ENCODE results near the gene HNF4A.

HNF4A gene

GRCh38 chr20:44426879-44427790 lies 71.6 kb downstream of the HNF4A start:
- DNase-seq (ENCODE audit: low spot score) = no peak

GRCh38 chr20:44427804-44428173 lies 72.3 kb downstream of the HNF4A start:
- DNase-seq (ENCODE audit: low spot score) = no peak

- no peak for DNase-seq (ENCODE audit: low spot score)
Observed at GRCh38 chr20:44428174-44429016, 72.9 kb downstream of the HNF4A start.

GRCh38 chr20:44429017-44429339 lies 73.5 kb downstream of the HNF4A start:
- no peak for DNase-seq (ENCODE audit: low spot score)

- no peak for DNase-seq (ENCODE audit: low spot score)
Observed at GRCh38 chr20:44429419-44430269, 74.1 kb downstream of the HNF4A start.

- DNase-seq (ENCODE audit: low spot score) = no peak
Observed at GRCh38 chr20:44430270-44431065, 75.0 kb downstream of the HNF4A start.

- DNase-seq (ENCODE audit: low spot score) = no peak
Observed at GRCh38 chr20:44431118-44431501, 75.6 kb downstream of the HNF4A start.

GRCh38 chr20:44431502-44432234 lies 76.2 kb downstream of the HNF4A start:
- DNase-seq (ENCODE audit: low spot score) = no peak

- DNase-seq (ENCODE audit: low spot score) = no peak
Observed at GRCh38 chr20:44432618-44433577, 77.4 kb downstream of the HNF4A start.

GRCh38 chr20:44433751-44434538 lies 78.4 kb downstream of the HNF4A start:
- DNase-seq (ENCODE audit: low spot score) = no peak

- DNase-seq (ENCODE audit: low spot score) = no peak
Observed at GRCh38 chr20:44435630-44436335, 80.3 kb downstream of the HNF4A start.

- DNase-seq (ENCODE audit: low spot score) = no peak
Observed at GRCh38 chr20:44436393-44436792, 80.9 kb downstream of the HNF4A start.

- no peak for DNase-seq (ENCODE audit: low spot score)
Observed at GRCh38 chr20:44437497-44437896, 82.0 kb downstream of the HNF4A start.

GRCh38 chr20:44438782-44439181 lies 83.3 kb downstream of the HNF4A start:
- DNase-seq (ENCODE audit: low spot score) = no peak

- no peak for DNase-seq (ENCODE audit: low spot score)
Observed at GRCh38 chr20:44439318-44439717, 83.8 kb downstream of the HNF4A start.

- DNase-seq (ENCODE audit: low spot score) = no peak
Observed at GRCh38 chr20:44442298-44443070, 87.0 kb downstream of the HNF4A start.

Measured in iPS-NIHi11 (cell line).